Measurements from ENCODE around the gene GAN.
A peak's percentile ranks its signal among the peaks of the same experiment; 100 is the strongest.
"Not testable (repeated sequence)": the region's sequence is repeated elsewhere in the genome, so short reads cannot be mapped to it uniquely, and the experiment has no call there.

Gene GAN

GRCh38 chr16:81415751-81416150, 101.0 kb downstream of the GAN start:
- H3K9me3 Mint-ChIP-seq, result no peaks in the 10 kb centered on the region
- DNase-seq (ENCODE audit: low spot score in 2 of 2), result no peak

GRCh38 chr16:81416749-81417148, 102.0 kb downstream of the GAN start:
- ATAC-seq (no peak), DNase-seq (ENCODE audit: low spot score in 2 of 2) (no peak)
- H3K4me1 Mint-ChIP-seq, result no peaks in the 10 kb centered on the region
- H3K27ac Mint-ChIP-seq, result no peak overlapping the region
- H3K9me3 Mint-ChIP-seq, result no peaks in the 10 kb centered on the region
- no peak overlapping the region for H3K4me3 Mint-ChIP-seq
- no peaks in the 10 kb centered on the region for H3K36me3 Mint-ChIP-seq

More at GRCh38 chr16:81415751-81416150, 101.0 kb downstream of the GAN start:
- Mint-ChIP-seq H3K27ac (no peak overlapping the region), H3K4me1 (no peaks in the 10 kb centered on the region), H3K4me3 (no peak overlapping the region), H3K36me3 (no peaks in the 10 kb centered on the region)
- ATAC-seq, result no peak

- Mint-ChIP-seq H3K27ac (no peak overlapping the region), H3K4me1 (no peaks in the 10 kb centered on the region), H3K36me3 (no peaks in the 10 kb centered on the region), H3K9me3 (no peaks in the 10 kb centered on the region), H3K4me3 (no peak overlapping the region)
- DNase-seq (ENCODE audit: low spot score in 2 of 2), result no peak
- ATAC-seq, result no peak
Observed at GRCh38 chr16:81417210-81417609, 102.4 kb downstream of the GAN start.

- Mint-ChIP-seq H3K9me3 (no peaks in the 10 kb centered on the region), H3K4me3 (no peak overlapping the region), H3K27ac (no peak overlapping the region), H3K36me3 (no peaks in the 10 kb centered on the region), H3K4me1 (peaks cover 5% of the 10 kb centered on the region)
- ATAC-seq, result no peak
- no peak for DNase-seq (ENCODE audit: low spot score in 2 of 2)
Observed at GRCh38 chr16:81419806-81420205, 105.0 kb downstream of the GAN start.

- ATAC-seq (no peak), DNase-seq (ENCODE audit: low spot score in 2 of 2) (no peak)
- no peaks in the 10 kb centered on the region for H3K36me3 Mint-ChIP-seq
- H3K27ac Mint-ChIP-seq, result no peak overlapping the region
- H3K9me3 Mint-ChIP-seq, result no peaks in the 10 kb centered on the region
- peaks cover 9% of the 10 kb centered on the region for H3K4me1 Mint-ChIP-seq
- H3K4me3 Mint-ChIP-seq, result no peak overlapping the region
Observed at GRCh38 chr16:81421126-81421525, 106.4 kb downstream of the GAN start.

GRCh38 chr16:81421536-81421935, 106.8 kb downstream of the GAN start:
- Mint-ChIP-seq H3K4me3 (no peak overlapping the region), H3K27ac (no peak overlapping the region), H3K9me3 (no peaks in the 10 kb centered on the region), H3K4me1 (peaks cover 9% of the 10 kb centered on the region), H3K36me3 (no peaks in the 10 kb centered on the region)
- ATAC-seq, result no peak
- no peak for DNase-seq (ENCODE audit: low spot score in 2 of 2)

GRCh38 chr16:81422153-81422552, 107.4 kb downstream of the GAN start:
- not testable (repeated sequence) for H3K27ac Mint-ChIP-seq; ATAC-seq; H3K4me3 Mint-ChIP-seq; H3K36me3 Mint-ChIP-seq; DNase-seq (ENCODE audit: low spot score in 2 of 2); H3K4me1 Mint-ChIP-seq; H3K9me3 Mint-ChIP-seq

GRCh38 chr16:81424771-81425170, 110.0 kb downstream of the GAN start:
- Mint-ChIP-seq H3K4me3 (no peak overlapping the region), H3K9me3 (no peaks in the 10 kb centered on the region), H3K36me3 (no peaks in the 10 kb centered on the region), H3K4me1 (peaks cover 14% of the 10 kb centered on the region), H3K27ac (peak overlapping the region; percentile 49)
- ATAC-seq (peak; percentile 75), DNase-seq (ENCODE audit: low spot score in 2 of 2) (no peak)

GRCh38 chr16:81427219-81427618, 112.5 kb downstream of the GAN start:
- Mint-ChIP-seq H3K4me3 (no peak overlapping the region), H3K36me3 (no peaks in the 10 kb centered on the region), H3K4me1 (peaks cover 21% of the 10 kb centered on the region), H3K9me3 (no peaks in the 10 kb centered on the region), H3K27ac (no peak overlapping the region)
- no peak for ATAC-seq
- DNase-seq (ENCODE audit: low spot score in 2 of 2), result no peak

- Mint-ChIP-seq H3K4me1 (peaks cover 21% of the 10 kb centered on the region), H3K36me3 (no peaks in the 10 kb centered on the region), H3K4me3 (no peak overlapping the region), H3K9me3 (no peaks in the 10 kb centered on the region), H3K27ac (peak overlapping the region; percentile 57)
- DNase-seq (ENCODE audit: low spot score in 2 of 2) (no peak), ATAC-seq (no peak)
Observed at GRCh38 chr16:81429045-81429521, 114.3 kb downstream of the GAN start.

GRCh38 chr16:81431554-81432353, 117.0 kb downstream of the GAN start:
- peak overlapping the region; percentile 20 for H3K27ac Mint-ChIP-seq
- no peaks in the 10 kb centered on the region for H3K9me3 Mint-ChIP-seq
- no peak for DNase-seq (ENCODE audit: low spot score in 2 of 2)
- no peak overlapping the region for H3K4me3 Mint-ChIP-seq
- ATAC-seq, result no peak
- H3K4me1 Mint-ChIP-seq, result peaks cover 17% of the 10 kb centered on the region
- no peaks in the 10 kb centered on the region for H3K36me3 Mint-ChIP-seq

- no peak for DNase-seq (ENCODE audit: low spot score in 2 of 2)
- Mint-ChIP-seq H3K4me1 (peaks cover 27% of the 10 kb centered on the region), H3K36me3 (no peaks in the 10 kb centered on the region), H3K9me3 (no peaks in the 10 kb centered on the region), H3K4me3 (no peak overlapping the region), H3K27ac (no peak overlapping the region)
- no peak for ATAC-seq
Observed at GRCh38 chr16:81432937-81433557, 118.3 kb downstream of the GAN start.

- DNase-seq (ENCODE audit: low spot score in 2 of 2) (no peak), ATAC-seq (no peak)
- Mint-ChIP-seq H3K4me1 (peaks cover 36% of the 10 kb centered on the region), H3K27ac (no peak overlapping the region), H3K4me3 (no peak overlapping the region), H3K9me3 (no peaks in the 10 kb centered on the region), H3K36me3 (no peaks in the 10 kb centered on the region)
Observed at GRCh38 chr16:81435103-81435502, 120.3 kb downstream of the GAN start.

- DNase-seq (ENCODE audit: low spot score in 2 of 2), result no peak
- peaks cover 36% of the 10 kb centered on the region for H3K4me1 Mint-ChIP-seq
- H3K4me3 Mint-ChIP-seq, result no peak overlapping the region
- no peaks in the 10 kb centered on the region for H3K9me3 Mint-ChIP-seq
- no peak for ATAC-seq
- H3K27ac Mint-ChIP-seq, result no peak overlapping the region
- H3K36me3 Mint-ChIP-seq, result no peaks in the 10 kb centered on the region
Observed at GRCh38 chr16:81435567-81435966, 120.8 kb downstream of the GAN start.

- peak; percentile 40 for ATAC-seq
- no peak overlapping the region for H3K4me3 Mint-ChIP-seq
- peak overlapping the region; percentile 20 for H3K27ac Mint-ChIP-seq
- H3K4me1 Mint-ChIP-seq, result peaks cover 32% of the 10 kb centered on the region
- no peaks in the 10 kb centered on the region for H3K36me3 Mint-ChIP-seq
- H3K9me3 Mint-ChIP-seq, result no peaks in the 10 kb centered on the region
- DNase-seq (ENCODE audit: low spot score in 2 of 2), result no peak
Observed at GRCh38 chr16:81436386-81436785, 121.6 kb downstream of the GAN start.

GRCh38 chr16:81437865-81438264, 123.1 kb downstream of the GAN start:
- Mint-ChIP-seq H3K4me1 (peaks cover 35% of the 10 kb centered on the region), H3K27ac (peak overlapping the region; percentile 20), H3K4me3 (no peak overlapping the region), H3K36me3 (no peaks in the 10 kb centered on the region), H3K9me3 (no peaks in the 10 kb centered on the region)
- ATAC-seq (no peak), DNase-seq (ENCODE audit: low spot score in 2 of 2) (no peak)

Measured in stimulated activated effector memory CD8-positive, alpha-beta T cell treated with anti-CD3 and anti-CD28 coated beads, Interleukin-12 subunit alpha, Interleukin-12 subunit beta, amount 100 ng/mL, for 72 hours (primary cell).